NK-92 (cell line): ENCODE results near the gene IMMP2L.
"Not testable (repeated sequence)": the region's sequence is repeated elsewhere in the genome, so short reads cannot be mapped to it uniquely, and the experiment has no call there.

Source experiments
- DNase-seq: peaks from one replicate; lab custom pipeline; 2025; ENCODE audit not compliant: unreplicated experiment; lab: John Stamatoyannopoulos, UW

IMMP2L gene

DNA sequence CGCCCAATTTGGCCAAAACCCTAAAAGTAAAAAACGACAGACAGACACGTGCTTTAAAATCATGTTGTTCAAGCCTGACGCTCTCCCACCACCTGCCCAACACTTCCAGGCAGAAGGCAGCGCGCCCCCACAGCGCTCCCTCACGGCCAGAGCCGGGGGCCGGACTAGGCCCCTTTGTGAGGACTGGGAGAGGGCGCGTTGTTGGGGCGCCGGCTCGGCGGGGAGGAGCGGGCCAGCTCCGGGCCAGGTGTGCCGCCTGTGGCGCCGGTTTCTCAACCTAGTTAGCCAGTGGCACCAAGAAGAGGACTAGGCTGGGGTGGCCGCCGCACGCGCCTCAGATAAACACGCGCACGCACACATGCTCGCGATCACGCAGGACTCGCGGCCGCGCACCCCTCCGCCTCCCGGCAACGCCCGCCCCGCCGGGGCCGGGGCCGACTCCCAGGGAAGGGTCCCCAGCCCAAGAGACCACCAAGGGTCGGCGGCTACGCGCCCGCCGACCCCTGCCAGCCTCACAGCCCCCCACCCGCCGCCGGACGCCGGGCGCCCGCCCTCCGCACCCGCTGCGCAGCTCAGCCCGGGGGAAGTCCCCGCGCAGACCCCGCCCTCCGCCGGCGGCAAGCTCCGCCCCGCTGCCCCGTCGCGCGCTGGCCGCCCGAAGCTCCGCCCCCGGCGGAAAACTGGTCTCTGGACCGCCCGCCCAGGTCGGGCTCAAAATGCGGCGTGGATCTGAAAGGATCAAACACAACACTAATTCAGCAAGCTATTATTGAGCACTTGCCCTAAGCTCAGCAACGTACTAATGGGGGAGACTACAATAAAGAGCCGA, at the start of gene IMMP2L:
Gene IMMP2L (minus strand): TSS at position 589 of the 829 bp plus-strand sequence.
- DNase-seq: no peak

DNA sequence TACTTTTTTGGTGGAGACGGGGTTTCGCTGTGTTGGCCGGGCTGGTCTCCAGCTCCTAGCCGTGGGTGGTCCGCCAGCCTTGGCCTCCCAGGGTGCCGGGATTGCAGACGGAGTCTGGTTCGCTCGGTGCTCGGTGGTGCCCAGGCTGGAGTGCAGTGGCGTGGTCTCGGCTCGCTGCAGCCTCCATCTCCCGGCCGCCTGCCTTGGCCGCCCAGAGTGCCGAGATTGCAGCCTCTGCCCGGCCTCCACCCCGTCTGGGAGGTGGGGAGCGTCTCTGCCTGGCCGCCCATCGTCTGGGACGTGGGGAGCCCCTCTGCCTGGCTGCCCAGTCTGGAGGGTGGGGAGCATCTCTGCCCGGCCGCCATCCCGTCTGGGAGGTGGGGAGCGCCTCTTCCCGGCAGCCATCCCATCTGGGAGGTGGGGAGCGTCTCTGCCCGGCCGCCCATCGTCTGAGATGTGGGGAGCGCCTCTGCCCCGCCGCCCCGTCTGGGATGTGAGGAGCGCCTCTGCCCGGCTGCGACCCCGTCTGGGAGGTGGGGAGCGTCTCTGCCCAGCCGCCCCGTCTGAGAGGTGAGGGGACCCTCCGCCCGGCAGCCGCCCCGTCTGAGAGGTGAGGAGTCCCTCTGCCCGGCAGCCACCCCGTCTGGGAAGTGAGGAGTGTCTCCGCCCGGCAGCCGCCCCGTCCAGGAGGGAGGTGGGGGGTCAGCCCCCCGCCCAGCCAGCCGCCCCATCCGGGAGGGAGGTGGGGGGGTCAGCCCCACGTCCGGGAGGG, 47.4 kb upstream of the IMMP2L start:
- not testable (repeated sequence) for DNase-seq

DNA sequence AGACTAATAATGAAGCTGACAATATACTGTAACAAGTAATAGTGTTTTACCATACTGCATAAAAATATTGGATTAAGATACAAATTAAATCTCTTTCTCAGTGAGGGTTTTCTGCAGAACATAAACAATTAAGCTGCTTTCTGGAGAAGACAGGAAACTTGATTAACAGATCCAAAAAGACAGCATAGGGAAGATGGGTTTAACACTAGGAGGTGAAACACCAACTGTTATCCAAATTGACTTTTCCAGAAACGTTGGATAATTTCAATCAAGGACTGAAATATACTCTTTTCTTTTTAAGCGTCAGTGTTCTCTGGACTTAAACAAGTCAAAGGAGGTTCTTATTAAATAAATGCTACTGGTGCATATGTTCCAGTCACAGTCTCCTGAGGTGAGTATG, 45.3 kb upstream of the IMMP2L start:
- no peak for DNase-seq

DNA sequence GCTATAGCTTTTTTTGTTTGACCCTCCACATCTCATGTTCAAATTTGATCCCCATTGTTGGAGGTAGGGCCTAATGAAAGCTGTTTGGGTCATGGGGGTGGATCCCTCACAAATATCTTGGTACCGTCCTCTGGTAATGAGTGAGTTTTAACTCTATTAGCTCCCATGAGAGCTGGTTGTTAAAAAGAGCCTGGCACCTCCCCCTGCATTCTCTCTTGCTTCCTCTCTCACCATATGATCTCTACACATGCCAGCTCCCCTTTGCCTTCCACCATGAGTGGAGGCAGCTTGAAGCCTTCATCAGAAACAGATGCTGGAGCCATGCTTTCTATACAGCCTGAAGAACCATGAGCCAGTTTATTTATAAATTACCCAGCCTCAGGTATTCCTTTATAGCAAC, 43.0 kb upstream of the IMMP2L start:
- no peak for DNase-seq

DNA sequence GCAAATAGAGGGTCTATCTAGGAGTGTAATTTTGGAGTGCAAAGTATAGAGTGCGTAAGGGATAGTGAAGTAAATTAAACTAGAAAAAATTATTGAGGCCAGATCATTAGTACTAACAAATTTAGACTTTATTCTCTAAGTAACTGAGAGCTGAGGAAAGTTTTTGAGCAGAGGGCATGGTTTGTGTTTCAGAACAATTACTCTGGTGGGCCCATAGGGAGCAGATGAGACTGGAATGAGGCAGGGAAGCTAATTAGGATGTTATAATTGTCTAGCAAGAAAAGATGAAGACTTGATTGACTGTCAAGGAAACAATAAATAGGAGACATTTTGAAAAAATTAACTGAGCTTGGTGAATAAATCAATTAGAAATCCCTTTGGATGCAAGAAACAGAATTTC, 37.8 kb upstream of the IMMP2L start:
- no peak for DNase-seq

DNA sequence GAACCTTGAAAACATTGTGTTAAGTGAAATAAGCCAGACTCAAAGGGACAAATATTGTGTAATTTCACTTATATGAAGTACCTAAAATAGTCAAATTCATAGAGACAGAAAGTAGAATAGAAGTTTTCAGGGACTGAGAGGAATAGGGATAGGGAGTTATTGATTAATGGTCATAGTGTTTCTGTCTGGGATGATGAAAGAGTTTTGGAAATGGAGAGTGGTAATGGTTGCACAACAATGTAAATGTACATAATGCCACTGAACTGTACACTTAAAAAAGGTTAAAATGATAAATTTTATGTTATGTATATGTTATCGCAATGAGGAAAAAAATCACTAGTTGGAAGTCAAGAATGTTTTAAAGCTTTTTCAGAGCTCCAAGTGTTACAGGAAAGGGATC, 33.5 kb upstream of the IMMP2L start:
- DNase-seq: no peak

DNA sequence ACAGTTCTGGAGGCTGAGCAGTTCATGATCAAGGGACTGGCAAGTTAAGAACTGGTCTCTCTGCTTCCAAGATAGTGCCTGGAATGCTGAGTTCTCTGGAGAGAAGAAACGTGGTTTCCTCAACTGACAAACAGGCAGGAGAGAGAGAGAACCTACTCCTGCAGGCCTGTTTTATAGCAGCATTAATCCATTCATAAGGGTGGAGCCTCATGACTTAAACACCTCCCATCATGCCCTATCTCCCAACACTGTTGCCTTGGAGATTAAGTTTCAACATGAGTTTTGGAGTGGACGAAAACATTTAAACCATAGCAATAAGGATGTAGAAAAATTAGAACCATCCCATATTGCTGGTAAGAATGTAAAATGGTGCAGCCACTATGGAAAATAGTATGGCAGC, 32.3 kb upstream of the IMMP2L start:
- DNase-seq: no peak

DNA sequence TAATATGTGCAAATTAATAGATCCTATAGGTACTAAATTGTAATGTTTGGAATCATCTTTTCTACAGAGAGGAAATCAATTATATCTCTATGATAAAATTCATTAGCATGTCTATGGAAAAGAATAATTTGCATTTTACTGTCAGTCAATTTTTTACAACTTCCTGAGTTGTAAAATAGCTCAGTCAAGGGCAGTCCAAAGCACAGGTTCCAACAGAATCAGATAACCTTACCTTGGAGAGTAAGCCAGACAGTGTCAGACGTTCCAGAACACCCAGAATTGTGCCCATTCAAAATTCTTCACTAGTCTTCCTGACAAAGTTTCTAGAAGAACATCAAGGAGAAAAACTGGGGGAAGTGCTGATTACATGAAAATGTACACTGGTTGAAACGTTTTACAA, 31.1 kb upstream of the IMMP2L start:
- no peak for DNase-seq

DNA sequence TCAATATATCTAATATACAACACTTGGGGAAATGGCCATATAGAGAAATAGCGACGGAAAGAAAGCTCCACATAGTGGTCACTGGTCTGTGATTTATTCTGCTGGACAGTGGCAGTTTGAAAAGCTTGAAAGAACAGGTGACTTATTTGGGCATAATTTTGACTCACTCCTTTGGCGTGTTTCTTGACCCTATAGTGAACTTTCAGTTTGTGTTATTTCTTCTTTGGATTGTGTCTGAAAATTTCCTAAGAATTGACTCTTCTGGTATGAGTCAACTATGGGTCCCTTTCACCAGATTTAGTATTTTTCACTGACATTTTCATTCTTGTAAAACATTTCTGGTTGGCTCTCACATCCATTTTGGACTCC, 25.8 kb upstream of the IMMP2L start:
- no peak for DNase-seq

DNA sequence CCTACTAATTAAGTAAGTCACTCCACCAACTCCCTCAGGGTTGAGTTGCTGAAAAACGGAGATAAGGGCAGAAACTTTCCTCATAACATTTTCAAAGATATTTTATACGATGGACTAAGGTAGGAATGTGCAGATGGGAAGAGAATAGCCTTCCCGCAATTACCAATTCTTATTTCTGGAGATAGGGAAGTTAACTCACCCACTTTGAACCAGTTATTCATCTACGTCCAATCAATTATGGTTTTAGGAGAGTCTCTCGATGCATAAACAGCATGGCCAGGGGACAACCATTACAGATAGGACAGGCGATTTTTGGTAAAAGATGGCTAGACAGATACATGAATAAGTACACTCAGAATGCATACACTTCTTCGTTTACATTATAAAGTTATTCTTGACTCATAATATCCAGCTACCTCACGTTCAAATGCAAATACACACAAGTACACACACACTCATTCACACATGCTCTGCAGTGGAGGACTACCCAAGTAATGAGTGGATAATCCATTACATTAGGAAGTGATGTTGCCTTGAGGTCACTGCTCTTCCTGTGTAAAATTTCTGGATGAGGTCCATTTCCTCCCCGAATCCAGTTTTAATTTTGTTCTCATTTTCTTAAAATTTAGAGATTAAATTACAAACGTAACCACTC, 25.2 kb upstream of the IMMP2L start:
- DNase-seq: no peak

DNA sequence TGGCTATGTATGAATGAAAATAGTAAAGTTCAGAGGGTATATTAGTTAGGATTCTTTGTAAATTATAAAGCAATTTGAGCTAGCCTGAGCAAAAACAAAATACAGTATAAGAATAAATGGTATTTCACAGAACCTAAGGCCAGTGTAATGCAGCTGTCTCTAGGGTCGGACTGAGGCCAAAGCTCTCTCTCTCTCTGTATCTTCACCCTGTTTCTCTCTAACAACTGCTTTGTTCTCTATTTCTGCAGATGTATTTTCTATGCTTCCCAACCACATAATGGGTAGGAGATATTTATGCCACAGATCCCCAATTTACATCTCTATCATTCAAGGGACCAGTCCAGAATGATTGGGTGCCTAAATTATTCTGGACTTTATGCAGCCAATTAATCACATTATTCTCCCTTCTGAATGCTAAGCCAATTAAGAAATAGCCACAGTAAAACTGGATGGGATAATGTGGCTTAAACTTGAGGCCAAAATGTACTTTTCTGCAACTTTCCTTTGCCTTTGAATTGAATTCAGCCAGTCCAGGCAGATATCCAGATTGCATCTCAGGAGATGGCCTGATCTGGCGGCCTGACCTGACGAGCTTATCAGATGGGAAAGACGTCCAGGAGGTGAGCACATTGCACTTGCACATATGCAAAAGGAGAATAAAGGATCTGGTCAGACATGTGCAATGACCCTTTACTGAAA, 24.6 kb upstream of the IMMP2L start:
- DNase-seq: no peak

DNA sequence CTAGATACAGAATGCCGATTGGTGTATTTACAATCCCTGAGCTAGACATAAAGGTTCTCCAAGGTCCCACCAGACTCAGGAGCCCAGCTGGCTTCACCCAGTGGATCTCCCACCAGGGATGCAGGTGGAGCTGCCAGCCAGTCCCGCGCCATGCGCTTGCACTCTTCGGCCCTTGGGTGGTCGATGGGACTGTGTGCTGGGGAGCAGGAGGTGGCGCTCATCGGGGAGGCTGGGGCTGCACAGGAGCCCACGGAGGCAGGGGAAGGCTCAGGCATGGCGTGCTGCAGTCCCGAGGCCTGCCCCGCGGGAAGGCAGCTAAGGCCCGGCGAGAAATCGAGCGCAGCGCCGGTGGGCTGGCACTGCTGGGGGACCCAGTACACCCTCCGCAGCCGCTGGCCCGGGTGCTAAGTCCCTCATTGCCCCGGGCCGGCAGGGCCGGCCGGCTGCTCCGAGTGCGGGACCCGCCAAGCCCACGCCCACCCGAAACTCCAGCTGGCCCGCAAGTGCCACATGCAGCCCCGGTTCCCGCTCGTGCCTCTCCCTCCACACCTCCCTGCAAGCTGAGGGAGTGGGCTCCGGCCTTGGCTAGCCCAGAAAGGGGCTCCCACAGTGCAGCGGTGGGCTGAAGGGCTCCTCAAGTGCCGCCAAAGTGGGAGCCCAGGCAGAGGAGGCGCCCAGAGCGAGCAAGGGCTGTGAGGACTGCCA, 19.6 kb upstream of the IMMP2L start:
- DNase-seq: not testable (repeated sequence)

DNA sequence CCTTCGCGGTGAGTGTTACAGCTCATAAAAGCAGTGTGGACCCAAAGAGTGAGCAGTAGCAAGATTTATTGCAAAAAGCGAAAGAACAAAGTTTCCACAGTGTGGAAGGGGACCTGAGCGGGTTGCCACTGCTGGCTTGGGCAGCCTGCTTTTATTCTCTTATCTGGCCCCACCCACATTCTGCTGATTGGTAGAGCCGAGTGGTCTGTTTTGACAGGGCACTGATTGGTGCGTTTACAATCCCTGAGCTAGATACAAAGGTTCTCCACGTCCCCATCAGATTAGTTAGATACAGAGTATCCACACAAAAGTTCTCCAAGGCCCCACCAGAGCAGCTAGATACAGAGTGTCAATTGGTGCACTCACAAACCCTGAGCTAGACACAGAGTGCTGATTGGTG, 18.9 kb upstream of the IMMP2L start:
- not testable (repeated sequence) for DNase-seq

DNA sequence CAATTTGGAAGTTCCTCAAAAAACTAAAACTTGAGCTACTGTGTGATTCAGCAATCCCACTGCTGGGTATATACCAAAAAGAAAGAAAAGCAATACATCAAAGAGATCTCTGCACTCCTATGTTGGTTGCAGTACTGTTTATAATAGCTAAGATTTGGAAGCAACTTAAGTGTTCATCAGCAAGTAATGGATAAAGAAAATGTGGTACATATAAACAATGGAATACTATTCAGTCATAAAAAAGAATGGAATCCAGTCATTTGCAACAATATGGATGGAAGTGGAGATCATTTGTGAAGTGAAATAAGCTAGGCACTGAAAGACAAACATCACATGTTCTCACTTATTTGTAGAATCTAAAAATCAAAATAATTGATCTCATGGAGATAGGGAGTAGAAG, 16.5 kb upstream of the IMMP2L start:
- no peak for DNase-seq

DNA sequence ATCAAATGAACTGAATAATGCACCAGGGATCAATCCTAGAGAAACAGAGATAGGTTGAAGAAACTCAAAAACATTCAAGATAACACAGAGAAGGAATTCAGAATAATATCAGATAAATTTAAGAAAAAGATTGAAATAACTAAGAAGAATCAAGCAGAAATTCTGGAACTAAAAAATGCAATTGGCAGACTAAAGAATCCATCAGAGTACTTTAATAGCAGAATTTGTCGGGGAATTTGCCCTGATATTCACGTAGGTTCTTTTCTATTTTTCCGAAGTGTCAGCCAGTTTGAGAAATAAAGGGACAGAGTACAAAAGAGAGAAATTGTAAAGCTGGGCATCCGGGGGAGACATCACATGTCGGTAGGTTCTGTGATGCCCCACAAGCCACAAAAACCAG, 9.4 kb upstream of the IMMP2L start:
- no peak for DNase-seq

DNA sequence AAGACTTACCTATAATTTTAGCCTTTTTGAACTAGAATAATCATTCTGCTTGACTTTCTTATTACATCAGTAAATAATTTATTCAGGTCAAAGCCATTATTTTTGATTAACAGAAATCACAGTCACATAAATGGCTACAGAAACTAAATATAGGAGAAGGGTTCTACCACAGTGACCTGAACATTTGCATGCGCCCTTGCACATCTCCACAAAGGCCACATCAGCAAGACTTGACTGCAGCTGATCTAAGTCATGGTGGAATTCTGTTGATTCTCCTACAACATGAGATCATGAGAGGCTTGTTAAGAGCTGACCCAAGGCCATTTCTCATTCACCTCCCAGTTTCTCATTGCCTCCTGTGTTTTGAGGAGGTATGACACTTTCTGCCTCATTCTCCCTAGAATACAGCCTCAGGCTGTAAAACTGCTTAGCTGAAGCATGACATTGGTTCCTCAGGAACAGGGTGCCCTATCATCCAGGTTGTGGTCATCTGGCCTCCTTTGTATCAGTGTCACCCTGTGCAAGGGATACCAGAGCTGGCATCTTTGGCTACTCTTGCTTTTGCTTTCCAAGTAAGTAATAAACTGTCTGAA, 6.7 kb upstream of the IMMP2L start:
- DNase-seq: no peak

DNA sequence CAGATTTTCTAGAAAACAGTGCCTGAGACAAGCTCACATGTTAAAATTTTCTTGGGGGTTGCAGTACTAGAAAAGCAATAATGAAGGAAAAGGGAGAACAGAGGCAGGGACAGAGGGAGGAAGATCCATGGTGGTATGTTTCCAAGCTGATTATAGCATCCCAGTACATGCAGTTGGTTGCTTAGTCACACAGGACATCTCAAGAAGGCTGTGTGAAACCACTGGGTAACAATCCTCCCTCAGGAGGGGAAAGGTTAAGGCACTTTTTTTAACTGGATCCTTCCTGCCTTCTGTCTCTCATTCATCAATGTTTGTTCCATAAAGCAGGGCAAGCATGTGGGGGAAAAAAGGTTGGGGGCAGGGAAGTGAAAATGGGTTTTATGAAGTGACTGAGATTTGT, 6.1 kb upstream of the IMMP2L start:
- DNase-seq: no peak

DNA sequence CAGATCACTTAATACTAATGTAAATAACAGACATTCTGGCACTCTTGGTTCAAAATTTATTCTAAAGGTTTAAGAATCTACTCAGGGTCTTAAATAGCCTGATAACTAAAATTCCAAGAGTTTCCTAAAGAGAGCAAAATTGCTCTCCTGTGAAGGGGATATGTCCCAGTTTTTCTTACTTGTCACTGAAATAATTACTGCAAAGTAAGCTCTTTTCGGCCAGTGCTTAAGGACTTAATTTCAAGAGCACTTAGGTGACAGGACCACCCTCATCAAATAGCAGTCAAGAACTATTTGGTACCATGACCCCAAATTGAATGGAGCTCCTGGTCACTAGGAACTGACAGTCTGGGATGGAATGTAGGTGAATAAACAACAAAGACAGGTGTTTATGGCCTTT, 1.8 kb upstream of the IMMP2L start:
- DNase-seq: no peak

DNA sequence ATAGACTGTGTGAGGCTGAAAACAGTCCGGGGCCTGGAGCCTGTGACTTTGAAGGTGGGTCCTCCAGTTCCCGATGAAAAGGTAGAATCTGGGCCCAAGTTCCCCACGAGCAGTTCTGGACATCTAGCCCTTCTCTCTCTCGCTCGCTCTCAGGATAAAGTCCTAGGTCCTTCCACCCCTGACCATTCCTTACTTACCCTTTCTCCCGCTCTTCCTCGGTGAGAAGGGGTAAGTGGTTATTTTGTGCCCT, 713 bp downstream of the IMMP2L start:
- no peak for DNase-seq

DNA sequence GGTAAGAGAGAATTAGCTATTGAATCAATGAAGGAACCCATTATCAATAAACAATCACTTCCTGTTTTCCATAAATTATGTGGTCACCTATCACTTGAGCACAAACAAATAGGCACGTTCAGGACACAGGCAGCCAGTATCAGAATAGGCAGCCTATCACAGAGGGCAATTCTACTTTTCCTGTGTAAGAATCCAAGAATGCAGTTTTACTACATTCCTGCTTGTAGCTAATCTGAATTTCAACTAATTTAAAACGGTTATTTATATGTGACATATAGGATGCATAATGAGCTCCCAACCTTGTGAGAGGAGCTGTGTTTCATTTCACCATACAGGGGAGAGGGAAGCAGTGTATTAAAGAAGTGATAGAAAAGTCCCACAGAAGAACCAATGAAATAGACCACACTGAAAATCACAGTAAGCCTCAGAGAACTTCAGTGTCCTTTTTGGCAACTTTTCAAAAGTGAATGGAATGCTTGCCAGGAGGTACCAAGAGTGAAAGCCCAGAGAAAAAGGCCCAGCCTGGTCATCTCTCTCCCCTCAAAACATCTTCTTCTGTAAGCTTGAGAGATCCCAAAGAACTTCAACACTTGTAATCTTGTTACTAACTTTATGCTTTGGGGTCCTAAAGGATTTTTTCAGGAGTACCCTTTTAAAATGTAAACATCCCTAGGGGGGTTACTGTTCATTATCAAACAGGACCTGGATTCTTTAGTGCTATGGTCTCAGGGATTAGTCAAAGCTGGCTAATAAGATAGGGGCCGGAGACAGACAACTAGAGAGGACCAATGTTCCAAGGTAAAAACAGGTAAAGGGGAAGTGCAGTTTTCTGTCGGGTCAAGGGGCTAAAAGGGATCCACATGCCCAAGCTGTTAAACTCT, 1.3 kb downstream of the IMMP2L start:
- no peak for DNase-seq
